Measurements from ENCODE around the gene FOXS1.

GRCh38 chr20:31829731-31830130 is 15.7 kb downstream of the FOXS1 start:
- TF ChIP-seq CTCF (IDR thresholded peaks at IDR 0.05) (no peak), POLR2A (IDR thresholded peaks at IDR 0.05) (no peak)

Data from tibial nerve (tissue), 3 donors.